H1 (cell line): ENCODE results near the gene SLC25A11. TPM values are rescaled to one million over a fixed set of nuclear protein-coding genes. Genes with fewer than 3 reads are reported as not detected.

Experiments
- CHD2 ChIP-seq: IDR thresholded peaks from 2 replicates; pipeline ENCODE4 v1.6.1; 2012; ENCODE audit warnings: low read length, improper control_type of control experiment
- POLR2AphosphoS5 ChIP-seq: IDR thresholded peaks from 2 replicates; pipeline ENCODE4 v1.6.1; 2011; ENCODE audit warnings: low read depth, low read length
- RAD21 ChIP-seq, 2 experiments: IDR thresholded peaks in 1 of 2; conservative IDR thresholded peaks in 1 of 2; 2 replicates each; pipeline ENCODE4 v1.6.1; 2011; ENCODE audit warnings: low read depth in 2 of 2, low read length in 2 of 2, improper control_type of control experiment in 1 of 2, inconsistent platforms in 1 of 2, mild to moderate bottlenecking in 1 of 2, moderate library complexity in 1 of 2
- SAP30 ChIP-seq: fragments of 300-600 bp; sonication (generic); IDR thresholded peaks from 2 replicates; pipeline ENCODE4 v1.7.1; 2012; ENCODE audit warnings: low read length, moderate library complexity, mild to moderate bottlenecking, inconsistent platforms; ENCODE audit not compliant: insufficient read depth, insufficient replicate concordance
- SP1 ChIP-seq: IDR thresholded peaks from 2 replicates; pipeline ENCODE4 v1.6.1; 2011; ENCODE audit warnings: low read depth, low read length
- TAF1 ChIP-seq: IDR thresholded peaks from 2 replicates; pipeline ENCODE4 v1.6.1; 2011; ENCODE audit warnings: mild to moderate bottlenecking, low read depth, low read length
- polyA plus RNA-seq, 7 experiments: library from polyadenylated mRNA; depleted of rRNA in 3 of 7; stranded (reverse) in 5 of 7; unstranded in 2 of 7; fragments of >200 nt in 5 of 7; fragments of 200-250 nt in 2 of 7; gene quantifications; 1 replicate in 5 of 7; 2 replicates in 1 of 7; 4 replicates in 1 of 7; pipeline versions ENCODE4 v1.2.1 to v1.2.3, GENCODE V29; 2011 to 2013; ENCODE audit warnings: missing spikeins in 2 of 7, mixed read lengths in 2 of 7
- total RNA-seq: library from RNA; stranded (reverse); fragmentation: NEBNext Ultra II Directional; extraction: Animal tissue kit (Norgen Biotek cat#: 25700); gene quantifications from 2 replicates; pipeline ENCODE4 v1.2.1, GENCODE V29; 2021
- TF ChIP-seq, protein P1 (sequence below): IDR thresholded peaks from 2 replicates; pipeline ENCODE4 v1.6.1; 2011; ENCODE audit warnings: low read depth, mild to moderate bottlenecking, low read length; ENCODE audit not compliant: insufficient read depth

SLC25A11 gene
- total and polyA plus RNA-seq, 2 of the 8 experiments (the other 6 are each of a cell fraction or from before 2014, with no cell fraction given): 55.9 to 97.0 TPM

DNA sequence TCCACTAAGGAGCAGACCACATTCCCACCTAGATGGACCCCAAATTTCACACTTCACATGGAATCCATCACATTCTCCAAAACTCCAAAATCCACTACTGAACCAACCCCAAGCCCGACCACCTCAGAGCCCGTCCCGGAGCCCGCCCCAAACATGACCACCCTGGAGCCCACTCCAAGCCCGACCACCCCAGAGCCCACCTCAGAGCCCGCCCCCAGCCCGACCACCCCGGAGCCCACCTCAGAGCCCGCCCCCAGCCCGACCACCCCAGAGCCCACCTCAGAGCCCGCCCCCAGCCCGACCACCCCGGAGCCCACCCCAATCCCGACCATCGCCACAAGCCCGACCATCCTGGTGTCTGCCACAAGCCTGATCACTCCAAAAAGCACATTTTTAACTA lies 6.2 kb downstream of the SLC25A11 start (continued):
- TF ChIP-seq CHD2 (no peak), SAP30 (no peak), POLR2AphosphoS5 (no peak), TAF1 (no peak), SP1 (no peak), RAD21 (IDR thresholded peaks at IDR 0.05 in 1 of 2, conservative IDR thresholded peaks at IDR 0.05 in 1 of 2; ENCODE audit: low read depth in 2 of 2, low read length in 2 of 2) (no peak)
- TF ChIP-seq, protein P1, sequence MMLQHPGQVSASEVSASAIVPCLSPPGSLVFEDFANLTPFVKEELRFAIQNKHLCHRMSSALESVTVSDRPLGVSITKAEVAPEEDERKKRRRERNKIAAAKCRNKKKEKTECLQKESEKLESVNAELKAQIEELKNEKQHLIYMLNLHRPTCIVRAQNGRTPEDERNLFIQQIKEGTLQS: no peak
